DMS53 treated with DMSO at 0.1 percent for 48 hours (cell line): ENCODE results near the gene RNU7-1.

Source experiments
- DNase-seq: peaks from one replicate; lab custom pipeline; 2025; ENCODE audit not compliant: unreplicated experiment; lab: John Stamatoyannopoulos, UW

Gene RNU7-1

GRCh38 chr12:6963016-6963731 lies 19.6 kb downstream of the RNU7-1 start:
- peak; percentile 98 for DNase-seq

GRCh38 chr12:6963791-6964413 lies 20.3 kb downstream of the RNU7-1 start:
- DNase-seq, result no peak

GRCh38 chr12:6964605-6965025 lies 21.0 kb downstream of the RNU7-1 start:
- no peak for DNase-seq

GRCh38 chr12:6965026-6965661 lies 21.5 kb downstream of the RNU7-1 start:
- peak; percentile 95 for DNase-seq

GRCh38 chr12:6965714-6966113 lies 22.1 kb downstream of the RNU7-1 start:
- DNase-seq, result no peak

GRCh38 chr12:6966351-6966750 lies 22.7 kb downstream of the RNU7-1 start:
- no peak for DNase-seq

- DNase-seq, result no peak
These were observed 24.1 kb downstream of the RNU7-1 start for GRCh38 chr12:6967651-6968100.

- no peak for DNase-seq
These were observed 24.8 kb downstream of the RNU7-1 start for GRCh38 chr12:6968426-6968825.

- DNase-seq, result no peak
These were observed 26.5 kb downstream of the RNU7-1 start for GRCh38 chr12:6970096-6970527.

- DNase-seq, result no peak
These were observed 30.6 kb downstream of the RNU7-1 start for GRCh38 chr12:6974180-6974579.

- DNase-seq, result no peak
These were observed 31.8 kb downstream of the RNU7-1 start for GRCh38 chr12:6975297-6976032.

- no peak for DNase-seq
These were observed 34.0 kb downstream of the RNU7-1 start for GRCh38 chr12:6977653-6978052.

- no peak for DNase-seq
These were observed 34.6 kb downstream of the RNU7-1 start for GRCh38 chr12:6978188-6978587.

- no peak for DNase-seq
These were observed 35.0 kb downstream of the RNU7-1 start for GRCh38 chr12:6978611-6979011.

- DNase-seq, result no peak
These were observed 35.4 kb downstream of the RNU7-1 start for GRCh38 chr12:6979021-6979420.

- no peak for DNase-seq
These were observed 35.8 kb downstream of the RNU7-1 start for GRCh38 chr12:6979453-6979852.

GRCh38 chr12:6980075-6980474 lies 36.5 kb downstream of the RNU7-1 start:
- no peak for DNase-seq

GRCh38 chr12:6980740-6981139 lies 37.1 kb downstream of the RNU7-1 start:
- no peak for DNase-seq

GRCh38 chr12:6981152-6982052 lies 37.8 kb downstream of the RNU7-1 start:
- DNase-seq, result no peak

- DNase-seq, result no peak
These were observed 38.9 kb downstream of the RNU7-1 start for GRCh38 chr12:6982532-6982931.
